SK-N-SH (cell line): ENCODE data around the gene GLRA3. TPM values are rescaled to one million over a fixed set of nuclear protein-coding genes. Genes with fewer than 3 reads are reported as not detected.
"Not testable (repeated sequence)": the region's sequence is repeated elsewhere in the genome, so short reads cannot be mapped to it uniquely, and the experiment has no call there.

Experiments
- CTCF ChIA-PET: fragments of 300-600, 350-600 bp; formaldehyde crosslinking; extraction: SDS; loops from one replicate; lab custom pipeline; 2021; lab: Yijun Ruan, JAX
- POLR2A ChIA-PET: fragments of 350-600 bp; sonication (Branson Sonifier 250); formaldehyde crosslinking; extraction: SDS; loops from one replicate; lab custom pipeline; 2020; ENCODE audit warnings: antibody characterized with exemption, inconsistent platforms; lab: Yijun Ruan, JAX
- DNase-seq: peaks from one replicate; pipeline ENCODE4 v3.0.0; 2012
- H2AFZ ChIP-seq: fragments of 200-600 bp; sonication (generic); 2 replicates; pipeline ENCODE4 v1.8.1; 2016; ENCODE audit warnings: antibody characterized with exemption, mild to moderate bottlenecking, low read depth
- H3F3A ChIP-seq: fragments of 200-600 bp; sonication (generic); replicated peaks from 2 replicates; pipeline ENCODE3; 2016; ENCODE audit warnings: antibody characterized with exemption, mild to moderate bottlenecking; ENCODE audit not compliant: insufficient read depth
- H3K27ac ChIP-seq, 2 experiments: fragments of 200-500 bp in 1 of 2; fragments of 200-600 bp in 1 of 2; sonication (Bioruptor generic) in 1 of 2; sonication (generic), shearing (Covaris generic) in 1 of 2; 2 replicates each; pipeline versions ENCODE4 v1.5.1 to v1.6.1; 2014 to 2016; ENCODE audit warnings: low read depth in 2 of 2, inconsistent platforms in 1 of 2, low read length in 1 of 2, mild to moderate bottlenecking in 1 of 2, mixed read lengths in 1 of 2
- H3K27me3 ChIP-seq: fragments of 200-600 bp; sonication (generic), shearing (Covaris generic); 2 replicates; pipeline ENCODE4 v1.6.1; 2016; ENCODE audit warnings: mixed run types; ENCODE audit not compliant: insufficient read depth
- H3K36me3 ChIP-seq, 2 experiments: fragments of 200-500 bp in 1 of 2; fragments of 200-600 bp in 1 of 2; sonication (Bioruptor generic) in 1 of 2; sonication (generic) in 1 of 2; replicated peaks in 1 of 2; 2 replicates each; pipeline versions ENCODE3 to v1.5.1; 2014 to 2016; ENCODE audit warnings: low read length in 1 of 2, mild to moderate bottlenecking in 1 of 2; ENCODE audit not compliant: insufficient read depth in 2 of 2, control insufficient read depth in 1 of 2
- H3K4me1 ChIP-seq, 2 experiments: fragments of 200-500 bp in 1 of 2; fragments of 200-600 bp in 1 of 2; sonication (Bioruptor generic) in 1 of 2; sonication (generic), shearing (Covaris generic) in 1 of 2; 2 replicates each; pipeline versions ENCODE4 v1.5.1 to v1.6.1; 2014 to 2016; ENCODE audit warnings: low read depth in 1 of 2, low read length in 1 of 2, mixed run types in 1 of 2; ENCODE audit not compliant: insufficient read depth in 2 of 2, control insufficient read depth in 1 of 2
- H3K4me2 ChIP-seq: fragments of 200-600 bp; sonication (generic), shearing (Covaris generic); 2 replicates; pipeline ENCODE4 v1.6.1; 2017; ENCODE audit warnings: mixed run types
- H3K4me3 ChIP-seq, 2 experiments: fragments of 200-500 bp in 1 of 2; fragments of 200-600 bp in 1 of 2; sonication (Bioruptor generic) in 1 of 2; sonication (generic), shearing (Covaris generic) in 1 of 2; 2 replicates each; pipeline versions ENCODE4 v1.5.1 to v1.8.1; 2014 to 2016; ENCODE audit warnings: low read depth in 2 of 2, inconsistent platforms in 1 of 2, low read length in 1 of 2, mild to moderate bottlenecking in 1 of 2, mixed read lengths in 1 of 2, moderate library complexity in 1 of 2
- H3K79me2 ChIP-seq: fragments of 200-600 bp; sonication (generic); 2 replicates; pipeline ENCODE4 v1.8.1; 2017; ENCODE audit warnings: mild to moderate bottlenecking; ENCODE audit not compliant: insufficient read depth
- H3K9ac ChIP-seq: fragments of 200-600 bp; sonication (generic); 2 replicates; pipeline ENCODE4 v1.6.1; 2017; ENCODE audit warnings: mixed run types
- H3K9me2 ChIP-seq: fragments of 200-600 bp; sonication (generic); 2 replicates; pipeline ENCODE4 v1.6.1; 2017; ENCODE audit warnings: mixed run types
- H3K9me3 ChIP-seq: fragments of 200-600 bp; sonication (generic); 2 replicates; pipeline ENCODE4 v1.6.1; 2017; ENCODE audit warnings: mixed run types, mild to moderate bottlenecking, moderate library complexity
- H4K20me1 ChIP-seq: fragments of 200-600 bp; sonication (generic); 2 replicates; pipeline ENCODE4 v1.6.1; 2017; ENCODE audit warnings: mild to moderate bottlenecking, mixed run types; ENCODE audit not compliant: insufficient read depth
- CHD2 ChIP-seq: fragments of 150-350 bp; IDR thresholded peaks from 2 replicates; pipeline ENCODE4 v1.6.1; 2018; ENCODE audit warnings: low read length; ENCODE audit not compliant: partially characterized antibody
- FOSL2 ChIP-seq: IDR thresholded peaks from 2 replicates; pipeline ENCODE4 v1.4.0; 2012; ENCODE audit warnings: low read depth, mild to moderate bottlenecking, moderate library complexity, borderline replicate concordance
- FOXJ3 ChIP-seq: sonication (generic); formaldehyde crosslinking; IDR thresholded peaks from 2 replicates; pipeline ENCODE4 v1.5.1; 2020; ENCODE audit warnings: mild to moderate bottlenecking, missing genetic modification reagents
- MEF2A ChIP-seq: IDR thresholded peaks from 2 replicates; pipeline ENCODE4 v1.4.0; 2012; ENCODE audit warnings: low read depth, borderline replicate concordance
- NFIC ChIP-seq: IDR thresholded peaks from 2 replicates; pipeline ENCODE4 v1.4.0; 2012; ENCODE audit warnings: borderline replicate concordance
- NRF1 ChIP-seq: IDR thresholded peaks from 2 replicates; pipeline ENCODE4 v1.6.1; 2012; ENCODE audit warnings: low read depth, mild to moderate bottlenecking, low read length
- SIN3A ChIP-seq: IDR thresholded peaks from 2 replicates; pipeline ENCODE4 v1.6.1; 2012; ENCODE audit warnings: low read depth, mild to moderate bottlenecking, low read length, moderate library complexity, borderline replicate concordance
- SMC3 ChIP-seq: IDR thresholded peaks from 2 replicates; pipeline ENCODE4 v1.6.1; 2012; ENCODE audit warnings: low read depth, low read length, improper control_type of control experiment
- TAF1 ChIP-seq: IDR thresholded peaks from 2 replicates; pipeline ENCODE4 v1.6.1; 2012; ENCODE audit warnings: low read depth, mild to moderate bottlenecking, low read length, moderate library complexity, borderline replicate concordance
- USF2 ChIP-seq: fragments of 150-350 bp; IDR thresholded peaks from 2 replicates; pipeline ENCODE4 v1.6.1; 2017; ENCODE audit warnings: antibody characterized with exemption, low read length, low read depth, borderline replicate concordance
- YY1 ChIP-seq: IDR thresholded peaks from 2 replicates; pipeline ENCODE4 v1.4.0; 2012; ENCODE audit warnings: low read depth, mild to moderate bottlenecking
- ZBTB33 ChIP-seq: IDR thresholded peaks from 2 replicates; pipeline ENCODE4 v1.4.0; 2012; ENCODE audit warnings: low read depth, borderline replicate concordance
- WGBS: methylation state at CpG from one replicate; pipeline ENCODE4 v1.1.6; 2017; ENCODE audit warnings: low lambda C conversion rate; 5-methylcytosine and 5-hydroxymethylcytosine counted together
- polyA plus RNA-seq, 3 experiments: library from polyadenylated mRNA; depleted of rRNA; stranded (reverse); fragments of >200 nt; gene quantifications; 2 replicates each; pipeline ENCODE4 v1.2.3, GENCODE V29; 2012
- TF ChIP-seq, protein P1 (sequence below): fragments of 200-600 bp; sonication (generic); IDR thresholded peaks from 2 replicates; pipeline ENCODE4 v1.6.1; 2017; ENCODE audit warnings: antibody characterized with exemption, mild to moderate bottlenecking, moderate library complexity
- TF ChIP-seq, protein P2 (sequence below): IDR thresholded peaks from 2 replicates; pipeline ENCODE4 v1.4.0; 2012; ENCODE audit warnings: low read depth

GLRA3 gene
- polyA plus RNA-seq, 1 of the 3 experiments (the other 2 are of a cell fraction) = not detected

GRCh38 chr4:174697202-174697601 lies 131.8 kb downstream of the GLRA3 start:
- Histone ChIP-seq H3K27me3 (no peaks in the 10 kb centered on the region), H3K36me3 (no peaks in the 10 kb centered on the region), H3K79me2 (no peaks in the 10 kb centered on the region), H2AFZ (no peak overlapping the region), H3K4me3 (no peak overlapping the region), H3K9me2 (no peaks in the 10 kb centered on the region), H3F3A (no peaks in the 10 kb centered on the region), H4K20me1 (no peaks in the 10 kb centered on the region), H3K27ac (no peak overlapping the region), H3K9ac (no peak overlapping the region), H3K9me3 (no peaks in the 10 kb centered on the region), H3K4me1 (no peaks in the 10 kb centered on the region), H3K4me2 (no peak overlapping the region)
- WGBS = 20% methylated on average over 1 of the region's 1 CpG
- no peak for DNase-seq
- TF ChIP-seq, protein P1, sequence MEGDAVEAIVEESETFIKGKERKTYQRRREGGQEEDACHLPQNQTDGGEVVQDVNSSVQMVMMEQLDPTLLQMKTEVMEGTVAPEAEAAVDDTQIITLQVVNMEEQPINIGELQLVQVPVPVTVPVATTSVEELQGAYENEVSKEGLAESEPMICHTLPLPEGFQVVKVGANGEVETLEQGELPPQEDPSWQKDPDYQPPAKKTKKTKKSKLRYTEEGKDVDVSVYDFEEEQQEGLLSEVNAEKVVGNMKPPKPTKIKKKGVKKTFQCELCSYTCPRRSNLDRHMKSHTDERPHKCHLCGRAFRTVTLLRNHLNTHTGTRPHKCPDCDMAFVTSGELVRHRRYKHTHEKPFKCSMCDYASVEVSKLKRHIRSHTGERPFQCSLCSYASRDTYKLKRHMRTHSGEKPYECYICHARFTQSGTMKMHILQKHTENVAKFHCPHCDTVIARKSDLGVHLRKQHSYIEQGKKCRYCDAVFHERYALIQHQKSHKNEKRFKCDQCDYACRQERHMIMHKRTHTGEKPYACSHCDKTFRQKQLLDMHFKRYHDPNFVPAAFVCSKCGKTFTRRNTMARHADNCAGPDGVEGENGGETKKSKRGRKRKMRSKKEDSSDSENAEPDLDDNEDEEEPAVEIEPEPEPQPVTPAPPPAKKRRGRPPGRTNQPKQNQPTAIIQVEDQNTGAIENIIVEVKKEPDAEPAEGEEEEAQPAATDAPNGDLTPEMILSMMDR = no peak
- TF ChIP-seq YY1 = no peak
- no peak for TF ChIP-seq SIN3A
- TF ChIP-seq SMC3 = no peak
- TF ChIP-seq FOSL2 = no peak
- TF ChIP-seq TAF1 = no peak
- CTCF ChIA-PET = interaction anchor here (0.7 kb wide), 1 partner anchor 542 kb away, joined by 3 read pairs; no protein-coding TSS in a partner anchor
- POLR2A ChIA-PET = no interaction called here

DNA sequence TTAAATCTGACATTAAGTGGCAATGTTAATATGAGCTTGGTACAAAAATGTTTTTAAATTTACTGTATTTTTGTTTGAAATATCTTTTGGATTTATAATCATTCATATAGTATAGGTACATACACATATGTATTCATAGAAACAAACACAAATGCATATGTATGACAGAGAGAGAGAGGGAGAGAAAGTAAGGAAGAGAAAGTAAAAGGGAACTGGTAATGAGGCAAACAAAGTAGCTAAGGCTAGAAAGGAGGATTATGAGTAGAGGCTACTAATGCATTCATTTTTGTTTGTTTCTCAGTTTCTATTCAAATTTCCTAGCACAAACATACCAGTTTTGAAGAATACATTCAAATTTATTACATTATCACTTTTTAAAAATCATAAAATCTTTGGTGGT lies 132.4 kb downstream of the GLRA3 start:
- CTCF ChIA-PET = interaction anchor here (0.7 kb wide), 1 partner anchor 541 kb away, joined by 3 read pairs; no protein-coding TSS in a partner anchor

DNA sequence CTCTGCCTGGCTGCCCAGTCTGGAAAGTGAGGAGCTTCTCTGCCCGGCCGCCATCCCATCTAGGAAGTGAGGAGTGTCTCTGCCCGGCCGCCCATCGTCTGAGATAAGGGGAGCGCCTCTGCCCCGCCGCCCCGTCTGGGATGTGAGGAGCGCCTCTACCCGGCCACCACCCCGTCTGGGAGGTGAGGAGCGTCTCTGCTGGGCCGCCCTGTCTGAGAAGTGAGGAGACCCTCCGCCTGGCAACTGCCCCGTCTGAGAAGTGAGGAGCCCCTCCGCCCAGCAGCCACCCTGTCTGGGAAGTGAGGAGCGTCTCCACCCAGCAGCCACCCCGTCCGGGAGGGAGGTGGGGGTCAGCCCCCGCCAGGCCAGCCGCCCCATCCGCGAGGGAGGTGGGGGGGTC lies 137.2 kb downstream of the GLRA3 start:
- H3K9ac ChIP-seq, H3K36me3 ChIP-seq, H3K4me3 ChIP-seq, H2AFZ ChIP-seq, H3K9me3 ChIP-seq, H3K27me3 ChIP-seq, H3K9me2 ChIP-seq, H3K27ac ChIP-seq, H3F3A ChIP-seq, H3K4me2 ChIP-seq, H3K4me1 ChIP-seq, DNase-seq, H3K79me2 ChIP-seq, POLR2A ChIA-PET, H4K20me1 ChIP-seq, CTCF ChIA-PET: not testable (repeated sequence)
- WGBS = no CpG with 5 or more reads among the region's 24 CpGs

More for the DNA sequence above, 132.4 kb downstream of the GLRA3 start:
- H3K79me2 ChIP-seq = no peaks in the 10 kb centered on the region
- no peaks in the 10 kb centered on the region for H3K4me1 ChIP-seq
- no peaks in the 10 kb centered on the region for H3K36me3 ChIP-seq
- TF ChIP-seq ZBTB33 (no peak), FOXJ3 (CRISPR knock-in tag) (no peak), USF2 (no peak), NRF1 (no peak), MEF2A (no peak), NFIC (no peak), CHD2 (no peak)
- TF ChIP-seq, protein P2, sequence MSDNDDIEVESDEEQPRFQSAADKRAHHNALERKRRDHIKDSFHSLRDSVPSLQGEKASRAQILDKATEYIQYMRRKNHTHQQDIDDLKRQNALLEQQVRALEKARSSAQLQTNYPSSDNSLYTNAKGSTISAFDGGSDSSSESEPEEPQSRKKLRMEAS = no peak
- TF ChIP-seq, all 33 proteins: peak for 0
- no peaks in the 10 kb centered on the region for H3K9me3 ChIP-seq
- no peak overlapping the region for H3K9ac ChIP-seq
- H3K27me3 ChIP-seq = no peaks in the 10 kb centered on the region
- no peak overlapping the region for H3K27ac ChIP-seq
- no peak overlapping the region for H3K4me3 ChIP-seq
- H3F3A ChIP-seq = no peaks in the 10 kb centered on the region
- POLR2A ChIA-PET = no interaction called here
- no peak overlapping the region for H3K4me2 ChIP-seq
- H4K20me1 ChIP-seq = no peaks in the 10 kb centered on the region
- no peak for DNase-seq
- no peak overlapping the region for H2AFZ ChIP-seq
- H3K9me2 ChIP-seq = no peaks in the 10 kb centered on the region
